Kasumi-1 (cell line): Measurements from ENCODE around the gene CTNNA3.

Experiments used
- DNase-seq, 2 experiments: peaks; one replicate each; lab custom pipeline; 2025; lab: John Stamatoyannopoulos, UW

Gene CTNNA3

GRCh38 chr10:66811211-66811610 lies 884.8 kb downstream of the CTNNA3 start:
- DNase-seq, result no peak

GRCh38 chr10:66809402-66809801 lies 886.6 kb downstream of the CTNNA3 start:
- no peak for DNase-seq

- DNase-seq, result no peak
These were observed 890.4 kb downstream of the CTNNA3 start for GRCh38 chr10:66805612-66806011.

- no peak for DNase-seq
These were observed 891.0 kb downstream of the CTNNA3 start for GRCh38 chr10:66804962-66805361.

DNA sequence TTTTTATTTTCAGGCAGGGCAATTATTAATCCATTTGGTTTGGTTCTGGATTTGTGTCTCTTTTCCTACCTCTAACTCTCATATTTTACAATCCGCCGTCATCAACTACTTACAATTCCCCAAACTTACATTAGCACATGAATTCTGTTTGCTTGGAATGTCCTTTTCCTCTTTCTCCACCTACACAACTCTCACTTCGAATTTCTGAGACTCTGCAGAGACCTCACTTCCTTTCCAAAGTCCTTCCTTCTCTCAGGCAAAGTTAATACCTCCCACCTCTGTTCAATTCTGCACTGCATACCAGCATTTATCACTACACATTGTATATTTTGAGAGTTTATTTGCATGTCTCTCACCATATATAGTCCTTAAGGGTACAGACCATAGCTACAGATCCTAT lies 892.8 kb downstream of the CTNNA3 start:
- no peak for DNase-seq

DNA sequence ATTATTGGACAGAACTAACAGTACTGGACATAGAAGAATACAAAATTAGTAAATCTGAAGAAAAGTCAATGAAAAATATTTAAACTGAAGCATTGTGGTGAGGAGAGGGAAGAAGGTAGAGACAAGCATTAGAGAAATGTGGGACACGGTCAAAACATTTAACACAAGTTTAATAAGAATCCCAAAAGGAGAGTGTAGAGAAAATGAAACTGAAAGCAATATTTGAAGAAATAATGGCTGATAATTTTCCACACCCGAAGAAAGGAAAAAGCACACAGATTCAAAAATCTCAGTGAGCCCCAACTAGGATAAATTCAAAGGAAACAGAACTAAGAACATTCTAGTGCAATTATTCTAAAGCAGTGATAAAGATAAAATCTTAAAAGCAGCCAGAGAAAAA lies 896.5 kb downstream of the CTNNA3 start:
- no peak for DNase-seq

GRCh38 chr10:66795866-66796265 lies 900.1 kb downstream of the CTNNA3 start:
- no peak for DNase-seq

GRCh38 chr10:66792441-66792840 lies 903.6 kb downstream of the CTNNA3 start:
- no peak for DNase-seq

DNA sequence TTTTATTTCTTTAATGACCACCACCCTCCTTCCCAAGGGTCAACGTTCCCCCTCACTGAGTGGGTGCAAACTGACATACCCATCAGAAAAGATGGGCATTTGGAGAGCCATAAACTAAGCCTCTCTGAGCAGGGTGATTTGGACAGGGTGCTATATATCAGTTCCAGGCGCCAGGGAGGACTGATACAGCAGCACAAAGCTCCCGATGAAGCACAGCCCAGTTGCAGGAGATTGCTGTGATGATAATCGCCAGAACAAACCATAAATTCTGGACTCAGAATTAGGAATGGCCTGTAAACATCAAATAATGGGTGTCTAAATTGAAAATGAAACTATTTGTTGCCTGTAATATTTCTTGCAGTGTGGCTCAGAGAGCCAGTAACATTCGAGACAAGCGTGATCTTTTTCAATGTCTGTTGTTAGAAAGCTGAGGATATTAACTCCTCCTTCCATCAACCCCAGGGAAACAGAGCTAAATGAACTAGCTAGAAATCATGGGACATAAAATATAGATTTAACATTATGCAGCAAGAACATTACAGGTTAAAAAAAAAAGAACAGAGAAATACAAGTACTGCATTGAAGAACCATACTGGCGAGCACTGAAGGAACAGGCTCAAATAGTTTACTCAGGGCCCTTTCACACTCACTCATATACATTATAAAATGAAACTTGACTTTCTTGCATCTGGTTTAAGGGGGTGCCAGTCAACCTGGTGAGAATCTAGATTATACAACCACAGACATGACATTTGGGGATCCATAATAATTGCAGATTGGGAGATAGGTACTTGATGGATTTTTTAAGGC lies 907.6 kb downstream of the CTNNA3 start:
- no peak for DNase-seq

- no peak for DNase-seq
These were observed 909.3 kb downstream of the CTNNA3 start for GRCh38 chr10:66786709-66787108.

GRCh38 chr10:66784770-66785169 lies 911.2 kb downstream of the CTNNA3 start:
- no peak for DNase-seq

GRCh38 chr10:66783316-66783715 lies 912.7 kb downstream of the CTNNA3 start:
- no peak for DNase-seq

DNA sequence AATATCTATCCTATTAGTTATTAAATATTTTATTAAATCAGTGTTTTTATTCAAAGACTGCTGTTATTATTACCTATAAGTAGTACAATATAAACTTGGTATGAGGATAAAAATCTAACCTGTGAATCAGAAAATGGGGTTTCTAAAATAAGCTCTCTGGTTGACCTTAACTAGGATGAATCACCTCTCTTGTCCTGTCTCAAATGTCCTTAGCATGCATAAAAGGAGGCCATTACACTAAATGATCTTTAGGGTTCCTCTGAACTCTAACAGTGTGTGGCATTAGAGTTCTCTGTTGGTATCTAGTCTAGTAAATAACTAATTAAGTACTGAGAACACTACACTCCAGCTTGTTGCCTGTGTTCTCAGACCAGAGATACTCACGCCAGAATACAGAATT lies 913.2 kb downstream of the CTNNA3 start:
- no peak for DNase-seq

DNA sequence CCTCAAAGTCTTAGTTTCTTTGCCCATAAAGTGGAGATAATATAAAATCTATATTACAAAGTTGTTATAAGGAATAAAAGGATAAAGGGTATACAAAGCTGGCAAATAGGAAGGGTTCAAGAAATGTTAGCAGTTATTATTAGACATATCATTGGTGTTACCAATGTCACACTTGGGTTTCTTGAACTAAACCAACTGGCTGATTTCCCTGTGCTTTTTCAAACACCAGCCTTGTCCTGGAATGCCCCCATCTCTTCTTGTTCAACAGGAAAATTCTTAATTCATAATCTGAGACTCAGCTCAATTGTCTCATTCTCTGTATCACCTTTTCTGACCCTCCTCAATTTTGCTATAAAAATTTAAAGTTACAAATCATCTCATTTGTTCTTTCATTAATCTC lies 913.9 kb downstream of the CTNNA3 start:
- DNase-seq, result no peak

- DNase-seq, result no peak
These were observed 915.2 kb downstream of the CTNNA3 start for GRCh38 chr10:66780796-66781195.

DNA sequence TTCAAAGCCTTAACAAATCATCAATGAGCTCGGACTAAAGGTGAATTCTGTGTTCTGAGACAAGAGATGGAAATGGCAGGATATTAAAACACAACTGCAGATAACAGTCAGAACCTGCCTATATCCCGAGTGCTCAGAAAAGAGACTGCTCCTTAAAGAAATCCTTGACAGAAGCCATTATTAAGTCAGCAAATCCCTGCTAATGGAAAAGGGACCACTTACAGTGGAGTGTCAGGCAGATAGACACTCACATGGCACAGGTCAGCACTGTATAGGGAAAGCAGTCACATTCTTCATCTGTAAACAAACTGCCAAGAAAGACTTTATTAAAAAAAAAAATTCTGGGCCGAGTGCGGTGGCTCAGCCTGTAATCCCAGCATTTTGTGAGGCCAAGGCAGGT lies 917.6 kb downstream of the CTNNA3 start:
- DNase-seq, result no peak

DNA sequence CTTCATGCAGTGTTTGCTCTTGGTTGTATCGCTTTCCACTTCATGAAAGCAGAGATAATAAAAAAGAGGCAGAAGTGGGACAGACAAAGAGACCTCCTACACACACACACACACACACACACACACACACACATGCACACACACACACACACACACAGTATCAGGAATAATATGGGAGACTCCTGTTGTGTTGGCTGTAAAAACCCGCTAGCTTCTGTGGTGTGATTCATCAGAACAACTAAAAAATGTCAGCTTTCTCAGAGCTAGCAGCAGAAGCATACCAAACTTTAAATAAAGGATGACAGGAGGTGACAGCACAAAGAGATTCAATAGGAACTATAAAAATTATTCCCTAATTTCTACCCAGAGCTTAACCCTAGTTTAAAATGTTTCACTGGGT lies 918.3 kb downstream of the CTNNA3 start:
- DNase-seq, result no peak

DNA sequence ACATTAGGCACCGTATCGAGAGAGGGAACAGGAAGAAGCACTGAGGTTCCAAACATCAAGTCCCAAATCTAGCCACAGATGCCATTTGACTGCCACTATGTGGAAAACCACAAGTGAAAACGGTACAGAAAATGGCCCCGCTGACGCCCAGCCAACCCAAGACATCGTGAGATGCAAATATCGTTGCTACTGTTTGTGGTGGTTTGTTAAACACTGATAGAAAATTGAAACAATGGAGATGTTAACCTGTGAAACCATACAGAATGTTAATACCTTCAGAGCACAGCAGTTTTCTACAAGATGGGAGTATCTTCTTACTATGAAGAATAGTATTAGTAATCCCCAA lies 922.5 kb downstream of the CTNNA3 start:
- no peak for DNase-seq

DNA sequence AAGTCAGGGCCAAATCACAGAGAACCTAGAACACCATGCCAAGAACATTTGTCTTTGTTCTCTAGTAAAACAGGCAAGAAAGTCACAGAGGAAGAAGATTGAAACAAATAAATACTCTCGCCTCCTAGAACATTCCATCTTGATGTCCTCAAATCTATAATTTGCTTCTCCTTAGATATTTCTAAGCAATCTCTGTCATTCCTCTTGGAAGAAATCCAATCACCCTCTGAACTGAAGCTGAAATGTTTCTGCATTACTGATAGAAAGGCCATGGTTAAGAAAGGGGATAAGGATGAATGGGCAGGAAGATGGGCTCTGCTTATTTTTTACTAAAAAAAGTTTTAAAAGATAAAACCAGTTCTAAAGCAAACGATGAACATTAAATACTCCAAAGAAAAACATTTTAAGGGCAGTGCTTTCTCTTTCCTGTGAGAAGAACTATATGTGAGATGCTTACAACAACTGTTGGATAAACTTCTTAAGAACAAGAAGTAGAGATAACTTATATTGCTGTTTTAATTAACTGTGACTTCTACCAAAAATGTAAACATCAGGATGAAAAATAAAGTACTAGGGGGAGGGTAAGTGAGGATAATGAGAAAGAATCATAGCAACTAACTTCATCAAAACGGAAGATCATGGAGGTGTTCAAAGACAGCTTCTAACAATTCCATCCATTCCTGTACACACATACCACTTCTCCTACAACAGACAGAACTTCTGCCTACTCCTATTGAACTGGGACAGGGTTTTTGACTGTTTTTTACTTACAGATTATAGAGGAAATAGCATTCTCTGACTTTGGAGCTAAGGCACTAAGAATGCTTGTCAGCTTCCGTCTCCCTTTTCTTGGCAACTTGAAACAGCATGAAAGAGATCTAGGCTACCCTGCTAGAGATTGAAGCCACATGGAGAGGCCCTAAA lies 923.2 kb downstream of the CTNNA3 start:
- DNase-seq, result no peak

GRCh38 chr10:66767707-66768106 lies 928.3 kb downstream of the CTNNA3 start:
- no peak for DNase-seq

GRCh38 chr10:66762218-66762729 lies 933.7 kb downstream of the CTNNA3 start:
- no peak for DNase-seq

GRCh38 chr10:66760941-66761340 lies 935.1 kb downstream of the CTNNA3 start:
- DNase-seq, result no peak

GRCh38 chr10:66755474-66755873 lies 940.5 kb downstream of the CTNNA3 start:
- no peak for DNase-seq
